ENCODE results near the gene FAAP24. TPM values are rescaled to one million over a fixed set of nuclear protein-coding genes. Genes with fewer than 3 reads are reported as not detected.
"Not testable (repeated sequence)": the region's sequence is repeated elsewhere in the genome, so short reads cannot be mapped to it uniquely, and the experiment has no call there.

The FAAP24 gene
- total and polyA plus RNA-seq, 2 of the 8 experiments (the other 6 are each of a cell fraction or from before 2014, with no cell fraction given) = 3.3 to 4.2 TPM

GRCh38 chr19:33026602-33027001 lies 54.6 kb downstream of the FAAP24 start:
- H3K4ac ChIP-seq (replicated peaks; ENCODE audit: insufficient read length, low read depth, low read length); H2BK15ac ChIP-seq (ENCODE audit: low read length); FAIRE-seq; H3K23me2 ChIP-seq (ENCODE audit: low read depth, low read length); H3K23ac ChIP-seq (ENCODE audit: insufficient read length); H3K79me1 ChIP-seq (ENCODE audit: low read depth, low read length); H3K4me3 ChIP-seq (ENCODE audit: extremely low read depth in 1 of 4, insufficient read depth in 2 of 4, low read depth in 3 of 4, low read length in 4 of 4); H3K56ac ChIP-seq (replicated peaks; ENCODE audit: insufficient read length, low read depth, low read length); H2BK5ac ChIP-seq (ENCODE audit: low read depth, low read length); H2BK20ac ChIP-seq (ENCODE audit: low read length); H2AK5ac ChIP-seq (ENCODE audit: low read depth, low read length); H2BK120ac ChIP-seq (replicated peaks; ENCODE audit: low read depth, low read length); H4K8ac ChIP-seq (ENCODE audit: extremely low read depth, insufficient read depth, low read length); H3K14ac ChIP-seq (ENCODE audit: insufficient read length); H4K91ac ChIP-seq (replicated peaks; ENCODE audit: insufficient read length, low read length); H2BK12ac ChIP-seq (ENCODE audit: low read depth, low read length); H4K20me1 ChIP-seq (replicated peaks in 1 of 2; ENCODE audit: control insufficient read depth in 1 of 2, insufficient read depth in 2 of 2, low read length in 2 of 2); H3K4me2 ChIP-seq (ENCODE audit: insufficient read depth in 1 of 2, low read depth in 2 of 2, low read length in 2 of 2); H4K5ac ChIP-seq (ENCODE audit: insufficient read length, low read depth, low read length); H2AFZ ChIP-seq (ENCODE audit: low read length); H3K27ac ChIP-seq (ENCODE audit: low read depth, low read length); H3K18ac ChIP-seq (ENCODE audit: extremely low read depth, low read length); H3K27me3 ChIP-seq (replicated peaks in 1 of 4; ENCODE audit: control insufficient read depth in 3 of 4, extremely low read depth in 1 of 4, insufficient read depth in 3 of 4, low read length in 3 of 4); DNase-seq (ENCODE audit: low read depth in 1 of 2, low spot score in 2 of 2); H3K9ac ChIP-seq (replicated peaks in 1 of 4; ENCODE audit: extremely low read depth in 1 of 4, low read depth in 3 of 4, low read length in 3 of 4): not testable (repeated sequence)
- WGBS, 2 experiments (ENCODE audit: extremely low coverage in 1 of 2, insufficient coverage in 1 of 2, insufficient read length in 1 of 2, insufficient replicate concordance in 2 of 2, low coverage in 1 of 2, low lambda C conversion rate in 2 of 2, missing lambda C conversion rate in 1 of 2) = 86% methylated on average over 5 of the region's 5 CpGs; no CpG with 5 or more reads in 1 of the 2 experiments
- peaks cover 0 to 29% of the 10 kb centered on the region in 2 experiments; a peak in 3 of 4 replicates for H3K79me2 ChIP-seq (ENCODE audit: control insufficient read depth in 1 of 2, insufficient read depth in 2 of 2, low read length in 2 of 2)
- H3K36me3 ChIP-seq (ENCODE audit: control insufficient read depth in 2 of 4, insufficient read depth in 4 of 4, low read length in 3 of 4) = peaks cover 0 to 10% (median 5%) of the 10 kb centered on the region in 4 experiments; a peak in 4 of 8 replicates
- POLR2A ChIA-PET (ENCODE audit: partially characterized antibody) = interaction anchor here (0.9 kb wide), 1 partner anchor 9 kb away, joined by 3 read pairs; no protein-coding TSS in a partner anchor
- CTCF ChIA-PET (ENCODE audit: partially characterized antibody) = interaction anchor here (0.7 to 1.6 kb wide), 2 partner anchors 8 to 12 kb away, joined by 3 to 6 read pairs; no protein-coding TSS in a partner anchor
- peaks cover 4 to 17% (median 11%) of the 10 kb centered on the region in 4 experiments for H3K4me1 ChIP-seq (replicated peaks in 1 of 4; ENCODE audit: control insufficient read depth in 3 of 4, insufficient read depth in 4 of 4, low read length in 3 of 4)
- H3K9me3 ChIP-seq (ENCODE audit: insufficient read depth in 2 of 2, low read depth in 1 of 2, low read length in 1 of 2) = peaks cover 10% of the 10 kb centered on the region in 2 experiments; a peak in 3 of 4 replicates

Other genes with a start within 250 kb of the FAAP24 start
- not detected in 2 replicates for gene SLC7A9, start 102.5 kb upstream of the FAAP24 start, total RNA-seq (2021; fragmentation: NEBNext Ultra II Directional; extraction: Animal tissue kit (Norgen Biotek cat#: 25700))
- gene SLC7A9, start 102.5 kb upstream of the FAAP24 start, polyA plus RNA-seq (2011; rRNA removed) = 0.08 and 0.15 TPM in 2 replicates
- 23.0 and 23.6 TPM in 2 replicates for gene CEP89, start 284 bp upstream of the FAAP24 start, total RNA-seq (2021; fragmentation: NEBNext Ultra II Directional; extraction: Animal tissue kit (Norgen Biotek cat#: 25700))
- 23.6 and 35.2 TPM in 2 replicates for gene CEP89, start 284 bp upstream of the FAAP24 start, polyA plus RNA-seq (2011; rRNA removed)
- 31.1 and 36.2 TPM in 2 replicates for gene RHPN2, start 92.6 kb downstream of the FAAP24 start, total RNA-seq (2021; fragmentation: NEBNext Ultra II Directional; extraction: Animal tissue kit (Norgen Biotek cat#: 25700))
- 22.8 and 27.2 TPM in 2 replicates for gene RHPN2, start 92.6 kb downstream of the FAAP24 start, polyA plus RNA-seq (2011; rRNA removed)
- 8.2 and 8.8 TPM in 2 replicates for gene GPATCH1, start 108.9 kb downstream of the FAAP24 start, total RNA-seq (2021; fragmentation: NEBNext Ultra II Directional; extraction: Animal tissue kit (Norgen Biotek cat#: 25700))
- 3.5 and 4.3 TPM in 2 replicates for gene GPATCH1, start 108.9 kb downstream of the FAAP24 start, polyA plus RNA-seq (2011; rRNA removed)
- gene WDR88, start 159.9 kb downstream of the FAAP24 start, total RNA-seq (2021; fragmentation: NEBNext Ultra II Directional; extraction: Animal tissue kit (Norgen Biotek cat#: 25700)) = not detected in 2 replicates
- gene WDR88, start 159.9 kb downstream of the FAAP24 start, polyA plus RNA-seq (2011; rRNA removed) = not detected in 2 replicates
- 33.7 and 33.9 TPM in 2 replicates for gene LRP3, start 222.1 kb downstream of the FAAP24 start, total RNA-seq (2021; fragmentation: NEBNext Ultra II Directional; extraction: Animal tissue kit (Norgen Biotek cat#: 25700))
- gene LRP3, start 222.1 kb downstream of the FAAP24 start, polyA plus RNA-seq (2011; rRNA removed) = 30.3 and 40.2 TPM in 2 replicates